ENCODE data around the gene VIPR1.

DNA sequence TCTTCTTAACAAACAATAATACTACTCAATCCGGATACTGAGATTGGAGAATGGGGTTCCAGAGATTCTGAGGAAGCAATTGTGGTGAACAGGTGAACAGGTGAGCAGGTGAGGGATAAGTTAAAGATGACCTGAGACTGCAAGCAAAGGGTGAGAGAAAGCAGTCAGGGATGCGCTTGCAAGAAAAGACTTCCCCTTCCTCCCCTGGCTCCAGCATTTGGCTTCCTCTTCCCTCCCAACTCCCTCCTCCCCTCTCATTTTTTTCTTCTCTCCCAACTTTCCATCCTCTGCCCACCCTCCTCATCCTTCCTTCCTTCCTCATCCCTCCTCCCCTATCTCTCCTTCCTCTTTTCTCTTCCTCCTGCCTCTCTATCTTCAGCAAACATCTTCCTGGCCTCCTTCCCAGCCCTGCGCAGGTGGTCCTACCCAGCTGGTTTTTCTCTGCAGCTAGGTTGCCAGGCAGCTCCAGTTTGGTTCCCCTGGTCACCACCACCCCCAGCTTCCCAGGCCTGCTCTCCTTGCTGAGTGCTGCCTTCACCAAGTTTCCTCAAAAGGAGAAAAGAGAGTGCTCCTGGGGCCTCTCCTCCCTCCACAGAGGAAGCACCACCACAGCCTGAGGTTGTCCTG is 10.4 kb upstream of the VIPR1 start:
- TF ChIP-seq, protein P1, sequence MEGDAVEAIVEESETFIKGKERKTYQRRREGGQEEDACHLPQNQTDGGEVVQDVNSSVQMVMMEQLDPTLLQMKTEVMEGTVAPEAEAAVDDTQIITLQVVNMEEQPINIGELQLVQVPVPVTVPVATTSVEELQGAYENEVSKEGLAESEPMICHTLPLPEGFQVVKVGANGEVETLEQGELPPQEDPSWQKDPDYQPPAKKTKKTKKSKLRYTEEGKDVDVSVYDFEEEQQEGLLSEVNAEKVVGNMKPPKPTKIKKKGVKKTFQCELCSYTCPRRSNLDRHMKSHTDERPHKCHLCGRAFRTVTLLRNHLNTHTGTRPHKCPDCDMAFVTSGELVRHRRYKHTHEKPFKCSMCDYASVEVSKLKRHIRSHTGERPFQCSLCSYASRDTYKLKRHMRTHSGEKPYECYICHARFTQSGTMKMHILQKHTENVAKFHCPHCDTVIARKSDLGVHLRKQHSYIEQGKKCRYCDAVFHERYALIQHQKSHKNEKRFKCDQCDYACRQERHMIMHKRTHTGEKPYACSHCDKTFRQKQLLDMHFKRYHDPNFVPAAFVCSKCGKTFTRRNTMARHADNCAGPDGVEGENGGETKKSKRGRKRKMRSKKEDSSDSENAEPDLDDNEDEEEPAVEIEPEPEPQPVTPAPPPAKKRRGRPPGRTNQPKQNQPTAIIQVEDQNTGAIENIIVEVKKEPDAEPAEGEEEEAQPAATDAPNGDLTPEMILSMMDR (IDR thresholded peaks at IDR 0.05; ENCODE audit: low read length): no peak
- TF ChIP-seq EZH2 (IDR thresholded peaks at IDR 0.05; ENCODE audit: borderline replicate concordance, low read length): no peak
